ENCODE results near the gene GPER1.

DNA sequence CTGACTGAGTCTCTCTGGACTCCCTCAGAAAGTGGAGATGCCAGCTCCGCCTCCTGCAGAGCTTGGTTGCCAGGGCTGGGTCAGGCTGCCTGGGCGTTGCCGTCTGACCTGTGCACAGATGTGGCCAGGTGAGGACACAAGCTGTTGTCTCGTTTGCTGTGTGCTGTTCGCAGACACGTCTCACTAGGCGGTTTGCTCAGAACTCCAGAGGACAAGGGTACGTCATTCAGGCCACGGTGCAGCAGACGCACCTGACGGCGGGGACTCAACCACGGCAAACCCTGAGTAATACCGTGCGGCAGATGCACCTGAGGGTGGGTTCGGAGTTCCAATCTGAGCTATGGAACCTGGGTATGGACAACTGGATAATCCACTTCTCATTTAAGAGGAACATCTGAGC, 11.7 kb downstream of the GPER1 start:
- TF ChIP-seq, protein P1, sequence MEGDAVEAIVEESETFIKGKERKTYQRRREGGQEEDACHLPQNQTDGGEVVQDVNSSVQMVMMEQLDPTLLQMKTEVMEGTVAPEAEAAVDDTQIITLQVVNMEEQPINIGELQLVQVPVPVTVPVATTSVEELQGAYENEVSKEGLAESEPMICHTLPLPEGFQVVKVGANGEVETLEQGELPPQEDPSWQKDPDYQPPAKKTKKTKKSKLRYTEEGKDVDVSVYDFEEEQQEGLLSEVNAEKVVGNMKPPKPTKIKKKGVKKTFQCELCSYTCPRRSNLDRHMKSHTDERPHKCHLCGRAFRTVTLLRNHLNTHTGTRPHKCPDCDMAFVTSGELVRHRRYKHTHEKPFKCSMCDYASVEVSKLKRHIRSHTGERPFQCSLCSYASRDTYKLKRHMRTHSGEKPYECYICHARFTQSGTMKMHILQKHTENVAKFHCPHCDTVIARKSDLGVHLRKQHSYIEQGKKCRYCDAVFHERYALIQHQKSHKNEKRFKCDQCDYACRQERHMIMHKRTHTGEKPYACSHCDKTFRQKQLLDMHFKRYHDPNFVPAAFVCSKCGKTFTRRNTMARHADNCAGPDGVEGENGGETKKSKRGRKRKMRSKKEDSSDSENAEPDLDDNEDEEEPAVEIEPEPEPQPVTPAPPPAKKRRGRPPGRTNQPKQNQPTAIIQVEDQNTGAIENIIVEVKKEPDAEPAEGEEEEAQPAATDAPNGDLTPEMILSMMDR (IDR thresholded peaks at IDR 0.05; ENCODE audit: low read depth, low read length, poor library complexity, severe bottlenecking) = no peak
- no peak for TF ChIP-seq EZH2phosphoT487 (IDR thresholded peaks at IDR 0.05; ENCODE audit: borderline replicate concordance, low read length)
